IMR-90 (cell line): ENCODE results near the gene ADGRL1. TPM values are rescaled to one million over a fixed set of nuclear protein-coding genes. Genes with fewer than 3 reads are reported as not detected.

Experiments used
- ATAC-seq: fragments of 200-7000 bp; cut with Tn5 transposase; 2 replicates; pipeline ENCODE4 v1.9.1; 2020; ENCODE audit warnings: low read depth, mild to moderate bottlenecking, moderate library complexity
- BruUV-seq: library from RNA; stranded (reverse); fragments of 400-500 nt; replicated peaks from 2 replicates; lab custom pipeline; 2021; lab: Mats Ljungman, UMichigan
- CTCF ChIA-PET: fragments of 300-600 bp; formaldehyde crosslinking; extraction: SDS; loops from one replicate; lab custom pipeline; 2021; ENCODE audit warnings: antibody characterized with exemption; lab: Yijun Ruan, JAX
- POLR2A ChIA-PET: fragments of 300-600 bp; sonication (Branson Sonifier 250); formaldehyde crosslinking; loops from one replicate; lab custom pipeline; 2022; ENCODE audit warnings: antibody characterized with exemption; ENCODE audit not compliant: unreplicated experiment; lab: Charles Lee
- DNase-seq: peaks from one replicate; pipeline ENCODE4 v3.0.0; 2013
- H2AFZ ChIP-seq: replicated peaks from 2 replicates; pipeline ENCODE3; 2013; ENCODE audit warnings: low read length, mild to moderate bottlenecking; ENCODE audit not compliant: poor library complexity
- H2AK5ac ChIP-seq: 2 replicates; pipeline ENCODE4 v1.6.1; 2013; ENCODE audit warnings: low read depth, low read length, inconsistent platforms
- H2AK9ac ChIP-seq: replicated peaks from 2 replicates; pipeline ENCODE3; 2013; ENCODE audit warnings: mild to moderate bottlenecking, low read depth, low read length, moderate library complexity; ENCODE audit not compliant: poor library complexity
- H2BK120ac ChIP-seq: 2 replicates; pipeline ENCODE4 v1.6.1; 2013; ENCODE audit warnings: low read depth, low read length, inconsistent platforms
- H2BK15ac ChIP-seq: 3 replicates; pipeline ENCODE4 v1.6.1; 2013; ENCODE audit warnings: low read depth, low read length, inconsistent platforms
- H2BK20ac ChIP-seq: 2 replicates; pipeline ENCODE4 v1.6.1; 2013; ENCODE audit warnings: low read depth, mild to moderate bottlenecking, inconsistent platforms, low read length, moderate library complexity
- H2BK5ac ChIP-seq: 2 replicates; pipeline ENCODE4 v1.6.1; 2013; ENCODE audit warnings: mild to moderate bottlenecking, low read depth, low read length, inconsistent platforms; ENCODE audit not compliant: poor library complexity, severe bottlenecking
- H3K14ac ChIP-seq: replicated peaks from 2 replicates; pipeline ENCODE4 v1.6.1; 2013; ENCODE audit warnings: low read depth, low read length, inconsistent platforms
- H3K18ac ChIP-seq: 2 replicates; pipeline ENCODE4 v1.6.1; 2013; ENCODE audit warnings: low read depth, low read length, control low read depth
- H3K23ac ChIP-seq: 2 replicates; pipeline ENCODE4 v1.6.1; 2013; ENCODE audit warnings: low read depth, low read length, inconsistent platforms
- H3K27ac ChIP-seq: 2 replicates; pipeline ENCODE4 v1.5.1; 2013; ENCODE audit warnings: mild to moderate bottlenecking, control low read depth, low read length; ENCODE audit not compliant: insufficient read depth
- H3K27me3 ChIP-seq: 2 replicates; pipeline ENCODE4 v1.6.1; 2013; ENCODE audit warnings: low read length; ENCODE audit not compliant: control insufficient read depth, insufficient read depth
- H3K36me3 ChIP-seq: 2 replicates; pipeline ENCODE4 v1.6.1; 2013; ENCODE audit warnings: low read length, mixed read lengths; ENCODE audit not compliant: control insufficient read depth, insufficient read depth
- H3K4ac ChIP-seq: 2 replicates; pipeline ENCODE4 v1.6.1; 2013; ENCODE audit warnings: low read depth, low read length, inconsistent platforms
- H3K4me1 ChIP-seq: 2 replicates; pipeline ENCODE4 v1.6.1; 2013; ENCODE audit warnings: low read length, mixed read lengths; ENCODE audit not compliant: control insufficient read depth, insufficient read depth
- H3K4me2 ChIP-seq: 2 replicates; pipeline ENCODE4 v1.6.1; 2013; ENCODE audit warnings: low read depth, mild to moderate bottlenecking, control low read depth, low read length, moderate library complexity
- H3K4me3 ChIP-seq: 2 replicates; pipeline ENCODE4 v1.5.1; 2013; ENCODE audit warnings: low read depth, mild to moderate bottlenecking, control low read depth, low read length, moderate library complexity; ENCODE audit not compliant: insufficient read depth
- H3K56ac ChIP-seq: 2 replicates; pipeline ENCODE4 v1.6.1; 2013; ENCODE audit warnings: low read length, inconsistent platforms; ENCODE audit not compliant: insufficient read depth; ENCODE audit errors: extremely low read depth
- H3K79me1 ChIP-seq, 2 experiments: 2 replicates each; pipeline ENCODE4 v1.6.1; 2013; ENCODE audit warnings: low read length in 2 of 2, inconsistent platforms in 1 of 2, low read depth in 1 of 2
- H3K9ac ChIP-seq: 2 replicates; pipeline ENCODE4 v1.6.1; 2013; ENCODE audit warnings: low read depth, low read length, control low read depth
- H3K9me1 ChIP-seq: 2 replicates; pipeline ENCODE4 v1.6.1; 2013; ENCODE audit warnings: low read length, inconsistent platforms; ENCODE audit not compliant: insufficient read depth
- H3K9me3 ChIP-seq: 2 replicates; pipeline ENCODE4 v1.6.1; 2013; ENCODE audit warnings: low read length; ENCODE audit not compliant: control insufficient read depth, insufficient read depth
- H4K20me1 ChIP-seq: 2 replicates; pipeline ENCODE4 v1.6.1; 2013; ENCODE audit warnings: low read length, inconsistent platforms; ENCODE audit not compliant: insufficient read depth
- H4K5ac ChIP-seq: 2 replicates; pipeline ENCODE4 v1.6.1; 2013; ENCODE audit warnings: mild to moderate bottlenecking, low read depth, low read length, control low read depth
- H4K8ac ChIP-seq, 2 experiments: 2 replicates each; pipeline ENCODE4 v1.6.1; 2013; ENCODE audit warnings: low read depth in 2 of 2, low read length in 2 of 2, control low read depth in 1 of 2, inconsistent platforms in 1 of 2
- H4K91ac ChIP-seq: 2 replicates; pipeline ENCODE4 v1.6.1; 2013; ENCODE audit warnings: low read depth, low read length, inconsistent platforms; ENCODE audit not compliant: insufficient read depth
- BHLHE40 ChIP-seq: fragments of 150-350 bp; IDR thresholded peaks from 2 replicates; pipeline ENCODE4 v1.6.1; 2016; ENCODE audit warnings: mild to moderate bottlenecking, low read depth, low read length
- CEBPB ChIP-seq: IDR thresholded peaks from 2 replicates; pipeline ENCODE4 v1.6.1; 2012; ENCODE audit warnings: low read depth, low read length, improper control_type of control experiment
- CTCF ChIP-seq: conservative IDR thresholded peaks from 2 replicates; pipeline ENCODE4 v1.5.1; 2012; ENCODE audit warnings: mild to moderate bottlenecking, low read depth, low read length, improper control_type of control experiment
- FOS ChIP-seq: fragments of 150-350 bp; IDR thresholded peaks from 2 replicates; pipeline ENCODE4 v1.6.1; 2016; ENCODE audit warnings: low read depth, low read length
- MAZ ChIP-seq: IDR thresholded peaks from 2 replicates; pipeline ENCODE4 v1.6.1; 2012; ENCODE audit warnings: low read depth, mild to moderate bottlenecking, low read length, improper control_type of control experiment, moderate library complexity, borderline replicate concordance
- MXI1 ChIP-seq: IDR thresholded peaks from 2 replicates; pipeline ENCODE4 v1.6.1; 2012; ENCODE audit warnings: low read depth, mild to moderate bottlenecking, low read length, moderate library complexity, borderline replicate concordance
- POLR2A ChIP-seq: IDR thresholded peaks from 2 replicates; pipeline ENCODE4 v1.6.1; 2012; ENCODE audit warnings: mild to moderate bottlenecking, low read depth, low read length
- RAD21 ChIP-seq: IDR thresholded peaks from 2 replicates; pipeline ENCODE4 v1.6.1; 2012; ENCODE audit warnings: low read length, improper control_type of control experiment
- RFX5 ChIP-seq: IDR thresholded peaks from 2 replicates; pipeline ENCODE4 v1.8.0; 2012; ENCODE audit warnings: low read depth, mild to moderate bottlenecking, low read length, moderate library complexity
- SMC3 ChIP-seq: fragments of 150-350 bp; IDR thresholded peaks from 2 replicates; pipeline ENCODE4 v1.6.1; 2016; ENCODE audit warnings: low read depth, mild to moderate bottlenecking, antibody characterized with exemption, low read length, moderate library complexity
- WGBS, 2 experiments: methylation state at CpG; one replicate each; pipeline versions ENCODE4 v1.1.5 to v1.1.7; 2013; ENCODE audit warnings: missing lambda C conversion rate in 2 of 2; ENCODE audit not compliant: insufficient read length in 1 of 2; ENCODE audit errors: extremely low coverage in 2 of 2; 5-methylcytosine and 5-hydroxymethylcytosine counted together
- dilution Hi-C: fragments of 300-500 bp; cut with HindIII; formaldehyde crosslinking; loops from one replicate; pipeline ENCODE4 v1.14.3; 2018; ENCODE audit warnings: low sequenced_read_pairs; ENCODE audit not compliant: unreplicated experiment
- in situ Hi-C: fragments of 300-500 bp; cut with MboI; formaldehyde crosslinking; loops from 3 replicates; pipeline ENCODE4 v1.14.3; 2019; ENCODE audit warnings: low sequenced_read_pairs, inconsistent platforms, mixed read lengths
- intact Hi-C: fragments of 100-400 bp; cut with micrococcal nuclease; formaldehyde crosslinking; loops from 2 replicates; pipeline ENCODE4 v1.10.0; 2022
- polyA plus RNA-seq, 3 experiments: library from polyadenylated mRNA; depleted of rRNA; stranded (reverse); fragments of >200 nt; gene quantifications; 2 replicates each; pipeline ENCODE4 v1.2.3, GENCODE V29; 2012; ENCODE audit warnings: low replicate concordance in 1 of 3
- total RNA-seq: library from RNA; depleted of rRNA; stranded (reverse); fragments of >200 nt; gene quantifications from 2 replicates; pipeline ENCODE4 v1.2.3, GENCODE V29; 2012
- TF ChIP-seq, protein P1 (sequence below): fragments of 150-350 bp; IDR thresholded peaks from 2 replicates; pipeline ENCODE4 v1.6.1; 2017; ENCODE audit warnings: mild to moderate bottlenecking, antibody characterized with exemption, low read length, low read depth

Gene ADGRL1
- total and polyA plus RNA-seq, 2 of the 4 experiments (the other 2 are of a cell fraction): 0.72 to 2.2 TPM

DNA sequence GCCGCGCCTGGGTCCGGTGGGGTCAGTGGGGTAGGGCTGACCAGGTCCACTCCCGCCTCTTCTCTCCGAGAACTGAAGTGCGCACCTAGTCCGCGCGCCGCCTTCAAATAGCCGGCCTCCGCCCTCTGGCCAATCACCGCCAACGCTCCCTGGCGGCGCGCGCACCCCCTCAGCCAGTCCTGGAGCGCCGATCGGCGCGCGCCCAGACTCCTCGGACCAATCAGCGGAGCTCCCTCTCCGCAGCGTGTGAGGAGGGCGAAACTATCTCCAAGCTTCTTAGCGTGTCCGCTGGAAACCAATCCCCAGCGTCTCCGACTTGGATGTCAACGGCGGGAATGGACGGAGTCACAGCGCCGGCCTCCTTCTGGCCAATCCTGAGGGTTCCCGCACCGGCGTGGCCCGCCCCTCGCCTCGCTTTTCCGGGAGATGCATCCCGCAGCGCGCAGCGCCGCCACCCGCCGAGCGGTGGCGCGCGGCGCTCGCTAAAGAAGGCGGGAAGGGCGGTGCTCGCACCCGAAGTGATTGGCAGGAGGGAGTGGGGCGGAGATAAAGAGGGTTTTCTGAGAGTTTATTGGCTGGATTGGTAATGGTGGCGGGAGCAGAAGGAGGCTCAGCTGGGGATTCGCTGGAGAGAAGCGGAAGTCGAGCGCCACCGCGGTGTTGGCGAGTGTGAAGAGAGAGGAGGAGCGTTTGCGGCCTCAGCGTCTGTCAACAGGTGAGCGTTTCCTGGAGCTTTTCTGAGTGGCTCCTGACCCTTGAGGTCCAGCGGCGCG is 69.3 kb downstream of the ADGRL1 start, which contains the start of gene ASF1B:
ASF1B (minus strand) TSS at position 81 of the 773 bp plus-strand sequence. CDS start 133 bp downstream, outside the sequence.
- H2AK5ac ChIP-seq: peak within 1 kb of the TSS; percentile 82; the same call in 1 of the 2 replicates
- in situ Hi-C loops (no loop called here), dilution Hi-C loops (no loop called here), intact Hi-C loops (loop anchor here (2.0 to 5.0 kb wide), 3 partner anchors 46 to 341 kb away; partner anchors contain the start of genes PTGER1 and SAMD1)
- H4K20me1 ChIP-seq: peaks cover 9% of the 10 kb centered on the region; the same call in 1 of the 2 replicates
- no peaks in the 10 kb centered on the region for H3K9me1 ChIP-seq
- TF ChIP-seq RAD21: peak; percentile 87
- TF ChIP-seq, protein P1, sequence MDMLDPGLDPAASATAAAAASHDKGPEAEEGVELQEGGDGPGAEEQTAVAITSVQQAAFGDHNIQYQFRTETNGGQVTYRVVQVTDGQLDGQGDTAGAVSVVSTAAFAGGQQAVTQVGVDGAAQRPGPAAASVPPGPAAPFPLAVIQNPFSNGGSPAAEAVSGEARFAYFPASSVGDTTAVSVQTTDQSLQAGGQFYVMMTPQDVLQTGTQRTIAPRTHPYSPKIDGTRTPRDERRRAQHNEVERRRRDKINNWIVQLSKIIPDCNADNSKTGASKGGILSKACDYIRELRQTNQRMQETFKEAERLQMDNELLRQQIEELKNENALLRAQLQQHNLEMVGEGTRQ: peak; percentile 40; the same call in 1 of the 2 replicates
- TF ChIP-seq CEBPB: no peak
- TF ChIP-seq POLR2A: peak; percentile 80
- peak; percentile 91 for TF ChIP-seq MXI1
- TF ChIP-seq FOS: peak; percentile 61; the same call in 1 of the 2 replicates
- no peak for TF ChIP-seq RFX5
- peak; percentile 98 for TF ChIP-seq CTCF
- peak; percentile 77; the same call in 1 of the 2 replicates for TF ChIP-seq MAZ
- TF ChIP-seq BHLHE40: no peak
- TF ChIP-seq SMC3: peak; percentile 70
- H2BK20ac ChIP-seq: no peak within 1 kb of the TSS
- no peaks in the 10 kb centered on the region for H3K9me3 ChIP-seq
- H3K4ac ChIP-seq: peak within 1 kb of the TSS; percentile 78; the same call in 1 of the 2 replicates
- H2BK15ac ChIP-seq: no peak within 1 kb of the TSS
- peak within 1 kb of the TSS; percentile 98 for H2AK9ac ChIP-seq
- H2AFZ ChIP-seq: peak within 1 kb of the TSS; percentile 100
- peak within 1 kb of the TSS; percentile 67 for H3K56ac ChIP-seq
- H3K14ac ChIP-seq: no peak within 1 kb of the TSS; the same call in 1 of the 2 replicates
- H3K4me1 ChIP-seq: peaks cover 6% of the 10 kb centered on the region
- peak within 1 kb of the TSS; percentile 49; the same call in 1 of the 2 replicates for H4K91ac ChIP-seq
- H4K5ac ChIP-seq: no peak within 1 kb of the TSS
- peak within 1 kb of the TSS; percentile 47 for H2BK5ac ChIP-seq
- no peaks in the 10 kb centered on the region for H3K27me3 ChIP-seq
- WGBS, 2 experiments: 1% methylated on average over 43 of the region's 78 CpGs; no CpG with 5 or more reads in 1 of the 2 experiments
- ATAC-seq: peak; percentile 91
- peak; percentile 100 for DNase-seq
- H3K9ac ChIP-seq: peak within 1 kb of the TSS; percentile 45
- H3K79me1 ChIP-seq: peaks cover 15 to 44% of the 10 kb centered on the region in 2 experiments
- peak within 1 kb of the TSS; percentile 53 for H3K27ac ChIP-seq
- 0 out of 2 replicates have a peak within 1 kb of the TSS, but pooled peaks have one; percentile 38 for H2BK120ac ChIP-seq
- ChIA-PET POLR2A (interaction anchor here (0.5 kb wide), 1 partner anchor 37 kb away, joined by 3 read pairs; no protein-coding TSS in a partner anchor), CTCF (interaction anchor here (0.6 to 1.7 kb wide), 19 partner anchors 11 to 283 kb away, joined by 3 to 8 read pairs (median 4); no protein-coding TSS in a partner anchor)
- H3K4me2 ChIP-seq: peak within 1 kb of the TSS; percentile 79
- no peak within 1 kb of the TSS for H3K18ac ChIP-seq
- no peaks in the 10 kb centered on the region for H3K36me3 ChIP-seq
- H4K8ac ChIP-seq: peak within 1 kb of the TSS in 1 of 2 experiments; percentile 80; a peak in 2 of 4 replicates
- peak within 1 kb of the TSS; percentile 53; the same call in 1 of the 2 replicates for H3K23ac ChIP-seq
- H3K4me3 ChIP-seq: peak within 1 kb of the TSS; percentile 66
- BruUV-seq: no TSS peak
